Pancreas (tissue), 10 donors: Measurements from ENCODE around the gene TLE5. TPM values are rescaled to one million over a fixed set of nuclear protein-coding genes. Genes with fewer than 3 reads are reported as not detected.
"Not testable (repeated sequence)": the region's sequence is repeated elsewhere in the genome, so short reads cannot be mapped to it uniquely, and the experiment has no call there.

Source experiments
- ATAC-seq, 4 donors: fragments of 200-7000 bp; cut with Tn5 transposase; one replicate each; pipeline versions ENCODE4 v1.8.0 to v1.9.1; 2020; ENCODE audit warnings: mild to moderate bottlenecking in 4 of 4, moderate library complexity in 4 of 4
- DNase-seq, 6 donors: peaks; one replicate each; pipeline ENCODE4 v3.0.0-alpha.2; 2020
- FAIRE-seq: peaks from 2 replicates; lab custom pipeline; 2012; peaks lifted over from hg19 to GRCh38; lab: Jason Lieb, UNC
- H3K27ac ChIP-seq, 4 donors: fragments of 200-600 bp; sonication (generic); 1 replicate in 3 of 4; 2 replicates in 1 of 4; pipeline versions ENCODE4 v1.5.0 to v1.8.0; 2020
- H3K27me3 ChIP-seq, 4 donors: fragments of 200-600 bp; one replicate each; pipeline ENCODE4 v1.8.0; 2021
- H3K36me3 ChIP-seq, 3 donors: fragments of 200-600 bp; sonication (generic) in 1 of 3; one replicate each; pipeline versions ENCODE4 v1.5.0 to v1.8.0; 2020 to 2021
- H3K4me1 ChIP-seq, 3 donors: fragments of 200-600 bp; one replicate each; pipeline ENCODE4 v1.8.0; 2021
- H3K4me3 ChIP-seq, 4 donors: fragments of 200-600 bp; sonication (generic) in 2 of 4; one replicate each; pipeline versions ENCODE4 v1.5.0 to v1.8.0; 2020 to 2021
- H3K9me3 ChIP-seq, 4 donors: fragments of 200-600 bp; one replicate each; pipeline ENCODE4 v1.8.0; 2021
- WGBS, 2 donors: extraction: QIAGEN DNeasy Blood & Tissue Kit; methylation state at CpG; one replicate each; pipeline ENCODE4 v1.1.7; 2013; 5-methylcytosine and 5-hydroxymethylcytosine counted together
- intact Hi-C, 3 donors: fragments of 100-400 bp; cut with DNase I; formaldehyde crosslinking; loops; one replicate each; pipeline versions ENCODE4 v1.11.1 to v1.14.2; 2022
- polyA plus RNA-seq, 2 donors: library from polyadenylated mRNA; stranded (reverse); fragments of 200-250 nt; gene quantifications; one replicate each; pipeline ENCODE4 v1.2.3, GENCODE V29; 2013
- total RNA-seq, 6 donors: library from RNA; stranded (reverse); fragmentation: NEBNext Ultra II Directional in 4 of 6; extraction: Animal tissue kit (Norgen Biotek cat#: 25700) in 4 of 6; gene quantifications; one replicate each; pipeline versions ENCODE4 v1.2.1 to v1.2.4, GENCODE V29; 2021 to 2023
- TF ChIP-seq, protein P1 (sequence below), 4 donors: fragments of 200-600 bp; sonication (generic) in 3 of 4; IDR thresholded peaks; one replicate each; pipeline versions ENCODE4 v1.5.0 to v1.8.0; 2021; ENCODE audit warnings: antibody characterized with exemption in 4 of 4
- donor health status: healthy with polysubstance abuse.
- donor health status: DM: no; HTN: no; CAD: no; lungs with moderate emphysema.
- donor health status: DM: no; HTN: no; CAD: no.
- donor health status: control.
- donor health status: control.
- donor health status: Bipolar disorder and iron deficiency.
- donor health status: DM: yes; HTN: yes; CAD: no.
- donor health status: DM: no; HTN: no; CAD: no.
- donor health status: DM: no; HTN: no; CAD: no.
- donor health status: DM: yes; HTN: yes; CAD: no.

TLE5 gene
- total and polyA plus RNA-seq, 8 donors = 165 to 573 (median 229) TPM

DNA sequence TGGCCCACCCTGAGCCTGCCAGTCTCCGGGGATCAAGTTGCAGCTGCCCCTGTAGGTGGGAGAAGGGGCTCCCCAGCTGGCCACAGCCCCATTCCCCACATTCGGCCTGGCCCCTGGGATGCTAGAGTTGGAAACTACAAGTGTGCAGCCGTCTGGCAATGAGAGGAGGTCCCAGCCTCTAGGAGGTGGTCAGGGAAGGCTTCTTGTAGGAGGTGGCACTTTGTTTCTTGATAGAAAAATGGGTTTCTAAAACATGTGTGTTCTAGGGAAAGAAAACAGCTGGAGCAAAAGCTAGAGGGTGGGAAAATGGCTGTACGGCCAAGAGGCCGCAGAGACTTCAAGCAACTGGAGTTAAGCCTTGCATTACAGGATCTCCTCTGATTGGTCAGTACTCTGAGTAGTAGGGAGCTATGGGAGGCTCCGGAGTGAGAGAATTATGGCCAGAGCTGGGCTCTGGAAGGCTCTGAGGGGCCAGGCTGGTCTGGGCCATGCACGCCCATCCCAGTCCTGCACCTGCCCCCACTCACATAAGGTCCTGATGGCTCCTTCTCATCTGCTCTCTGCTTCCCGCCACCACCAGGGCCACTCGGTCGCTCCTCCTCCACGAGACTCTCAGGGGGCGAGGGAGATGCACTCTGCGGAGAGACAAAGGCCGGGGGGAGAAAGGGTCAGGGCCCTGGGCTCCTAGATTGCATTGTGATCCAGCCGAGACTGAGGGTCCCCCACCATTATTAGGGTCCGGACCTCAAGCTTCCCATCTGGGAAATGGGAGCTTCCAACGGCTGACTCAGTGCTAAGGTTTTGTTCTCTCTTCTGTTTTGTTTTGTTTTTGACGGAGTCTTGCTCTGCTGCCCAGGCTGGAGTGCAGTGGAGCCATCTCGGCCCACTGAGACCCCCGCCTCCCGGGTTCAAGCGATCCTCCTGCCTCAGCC, 46.9 kb downstream of the TLE5 start:
- TF ChIP-seq, protein P1, sequence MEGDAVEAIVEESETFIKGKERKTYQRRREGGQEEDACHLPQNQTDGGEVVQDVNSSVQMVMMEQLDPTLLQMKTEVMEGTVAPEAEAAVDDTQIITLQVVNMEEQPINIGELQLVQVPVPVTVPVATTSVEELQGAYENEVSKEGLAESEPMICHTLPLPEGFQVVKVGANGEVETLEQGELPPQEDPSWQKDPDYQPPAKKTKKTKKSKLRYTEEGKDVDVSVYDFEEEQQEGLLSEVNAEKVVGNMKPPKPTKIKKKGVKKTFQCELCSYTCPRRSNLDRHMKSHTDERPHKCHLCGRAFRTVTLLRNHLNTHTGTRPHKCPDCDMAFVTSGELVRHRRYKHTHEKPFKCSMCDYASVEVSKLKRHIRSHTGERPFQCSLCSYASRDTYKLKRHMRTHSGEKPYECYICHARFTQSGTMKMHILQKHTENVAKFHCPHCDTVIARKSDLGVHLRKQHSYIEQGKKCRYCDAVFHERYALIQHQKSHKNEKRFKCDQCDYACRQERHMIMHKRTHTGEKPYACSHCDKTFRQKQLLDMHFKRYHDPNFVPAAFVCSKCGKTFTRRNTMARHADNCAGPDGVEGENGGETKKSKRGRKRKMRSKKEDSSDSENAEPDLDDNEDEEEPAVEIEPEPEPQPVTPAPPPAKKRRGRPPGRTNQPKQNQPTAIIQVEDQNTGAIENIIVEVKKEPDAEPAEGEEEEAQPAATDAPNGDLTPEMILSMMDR (IDR thresholded peaks at IDR 0.05) = no peak
- FAIRE-seq (no peak), ATAC-seq (no peak), DNase-seq (no peak)
- H3K27me3 ChIP-seq = no peaks in the 10 kb centered on the region
- no peak overlapping the region for H3K4me3 ChIP-seq
- H3K27ac ChIP-seq = no peak overlapping the region
- no peaks in the 10 kb centered on the region for H3K36me3 ChIP-seq
- H3K4me1 ChIP-seq = peaks cover 0 to 4% (median 0%) of the 10 kb centered on the region in 3 donors
- H3K9me3 ChIP-seq = no peaks in the 10 kb centered on the region
- 91% methylated on average over 22 of the region's 22 CpGs for WGBS, 2 donors
- intact Hi-C loops = no loop called here

DNA sequence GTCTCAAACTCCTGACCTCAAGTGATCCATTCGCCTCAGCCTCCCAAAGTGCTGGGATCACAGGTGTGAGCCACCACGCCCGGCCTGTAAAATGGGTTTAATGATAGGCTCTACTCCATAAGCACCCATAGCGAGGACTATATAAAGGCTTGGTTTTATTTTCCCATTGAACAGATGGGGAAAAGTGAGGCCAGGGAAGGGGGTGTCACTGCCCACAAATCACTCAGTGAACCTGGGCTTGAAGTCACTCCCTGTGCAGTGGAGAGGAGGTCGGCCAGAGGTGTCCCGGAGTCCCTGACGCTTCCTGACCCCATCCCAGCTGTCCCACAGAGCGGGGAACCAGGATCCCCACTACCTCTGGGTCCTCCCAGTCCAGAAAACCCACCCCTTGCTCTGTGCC, 48.2 kb downstream of the TLE5 start:
- Histone ChIP-seq H3K27me3 (no peaks in the 10 kb centered on the region), H3K4me3 (no peak overlapping the region), H3K36me3 (peaks cover 0 to 4% (median under 1%) of the 10 kb centered on the region in 3 donors), H3K4me1 (peaks cover 0 to 4% (median 0%) of the 10 kb centered on the region in 3 donors), H3K9me3 (no peaks in the 10 kb centered on the region), H3K27ac (no peak overlapping the region)
- TF ChIP-seq, protein P1 (IDR thresholded peaks at IDR 0.05) = no peak
- ATAC-seq (no peak), DNase-seq (no peak), FAIRE-seq (no peak)
- intact Hi-C loops = no loop called here
- 99% methylated on average over 8 of the region's 8 CpGs for WGBS, 2 donors

DNA sequence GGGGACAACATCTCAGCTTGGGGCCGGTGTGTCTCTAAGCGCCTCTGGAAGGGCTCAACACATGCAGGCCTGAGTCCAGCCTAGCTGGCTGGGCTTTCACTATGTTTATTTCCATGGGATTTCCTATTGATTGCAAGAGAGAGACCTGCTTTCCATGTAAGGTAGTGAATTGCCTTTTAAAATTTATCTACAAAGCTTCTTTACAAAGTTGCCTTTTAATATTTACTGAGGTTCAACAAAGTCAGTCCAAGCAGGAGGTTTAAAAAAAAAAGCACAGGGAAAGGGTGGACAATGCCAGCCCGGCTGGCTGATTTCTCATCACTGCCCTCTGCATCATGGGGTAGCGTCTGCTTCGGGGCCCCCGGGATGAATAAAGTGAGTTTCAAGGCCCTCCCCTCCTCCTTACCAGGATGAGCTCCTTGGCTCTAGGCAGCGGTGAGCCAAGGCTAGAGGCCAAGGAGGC, 49.0 kb downstream of the TLE5 start:
- Histone ChIP-seq H3K36me3 (peaks cover 0 to 7% (median 4%) of the 10 kb centered on the region in 3 donors), H3K4me1 (peaks cover 0 to 4% (median 0%) of the 10 kb centered on the region in 3 donors), H3K27ac (peak overlapping the region in 2 of 4 donors; percentile 28 to 71), H3K9me3 (no peaks in the 10 kb centered on the region), H3K4me3 (no peak overlapping the region), H3K27me3 (no peaks in the 10 kb centered on the region)
- intact Hi-C loops = no loop called here
- FAIRE-seq (no peak), DNase-seq (no peak), ATAC-seq (peak; percentile 56 to 86 (median 71))
- TF ChIP-seq, protein P1 (IDR thresholded peaks at IDR 0.05) = no peak
- WGBS, 2 donors = 19 to 22% methylated on average over 7 of the region's 7 CpGs

DNA sequence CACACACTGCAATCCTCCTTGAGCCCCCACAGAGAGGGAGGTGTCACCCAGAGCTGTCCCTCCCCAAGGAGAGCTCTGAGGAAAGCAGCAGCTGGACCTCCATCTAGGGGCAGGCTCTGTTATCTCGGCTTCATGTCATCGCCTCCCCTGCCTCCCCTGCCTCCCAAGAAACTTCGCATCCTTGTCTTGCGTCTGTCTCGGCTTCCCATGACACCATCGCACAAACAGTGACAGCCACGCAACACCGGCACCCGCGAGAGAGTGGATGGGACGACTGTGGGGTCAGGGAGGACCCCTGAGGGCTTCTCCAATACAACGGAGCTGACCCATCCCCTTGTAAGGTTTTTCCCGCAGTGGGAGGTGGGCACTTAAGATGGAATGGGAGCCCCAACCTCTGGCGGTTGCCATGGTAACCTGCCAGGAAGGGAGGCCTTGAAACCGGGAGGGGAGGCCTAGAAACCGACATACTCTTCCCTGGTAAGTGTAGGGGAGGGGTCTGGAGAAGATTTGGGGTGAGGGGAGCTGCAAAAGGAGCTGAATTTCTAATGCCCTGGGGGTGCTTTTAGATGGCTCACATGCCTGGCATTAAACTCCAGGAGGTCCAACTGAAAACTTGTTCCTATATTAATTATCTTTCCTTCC, 49.6 kb downstream of the TLE5 start:
- Histone ChIP-seq H3K9me3 (no peaks in the 10 kb centered on the region), H3K36me3 (peaks cover 0 to 7% (median 4%) of the 10 kb centered on the region in 3 donors), H3K4me3 (no peak overlapping the region), H3K4me1 (peaks cover 0 to 4% (median 0%) of the 10 kb centered on the region in 3 donors), H3K27ac (peak overlapping the region in 3 of 4 donors; percentile 28 to 71 (median 38)), H3K27me3 (no peaks in the 10 kb centered on the region)
- intact Hi-C loops = no loop called here
- 71 to 72% methylated on average over 16 of the region's 16 CpGs for WGBS, 2 donors
- TF ChIP-seq, protein P1 (IDR thresholded peaks at IDR 0.05) = no peak
- ATAC-seq = peak in 2 of 4 donors; percentile 12 to 27
- FAIRE-seq = no peak
- no peak for DNase-seq

DNA sequence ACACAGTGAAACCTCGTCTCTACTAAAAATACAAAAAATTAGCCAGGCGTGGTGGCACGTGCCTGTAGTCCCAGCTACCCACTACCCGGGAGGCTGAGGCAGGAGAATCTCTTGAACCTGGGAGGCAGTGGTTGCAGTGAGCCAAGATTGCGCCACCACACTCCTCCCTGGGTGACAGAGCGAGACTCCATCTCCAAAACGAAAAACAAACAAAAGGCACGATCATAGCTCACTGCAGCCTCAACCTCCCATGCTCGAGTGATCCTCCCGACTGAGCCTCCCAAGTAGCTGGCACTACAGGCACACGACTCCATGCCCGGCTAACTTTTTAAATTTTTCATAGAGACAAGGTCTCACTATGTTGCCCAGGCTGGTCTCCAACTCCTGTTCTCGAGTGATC, 50.2 kb downstream of the TLE5 start:
- FAIRE-seq, H3K4me3 ChIP-seq, DNase-seq, ATAC-seq, H3K4me1 ChIP-seq, H3K9me3 ChIP-seq, intact Hi-C loops, H3K27me3 ChIP-seq, H3K36me3 ChIP-seq: not testable (repeated sequence)
- H3K27ac ChIP-seq = peak overlapping the region in 1 of 4 donors; percentile 38
- 84 to 90% methylated on average over 13 of the region's 13 CpGs for WGBS, 2 donors
